ENCODE results near the gene IRF5. TPM values are rescaled to one million over a fixed set of nuclear protein-coding genes. Genes with fewer than 3 reads are reported as not detected.

IRF5 gene
- total RNA-seq, 1 donor from 2014 or later = 29.4 TPM

DNA sequence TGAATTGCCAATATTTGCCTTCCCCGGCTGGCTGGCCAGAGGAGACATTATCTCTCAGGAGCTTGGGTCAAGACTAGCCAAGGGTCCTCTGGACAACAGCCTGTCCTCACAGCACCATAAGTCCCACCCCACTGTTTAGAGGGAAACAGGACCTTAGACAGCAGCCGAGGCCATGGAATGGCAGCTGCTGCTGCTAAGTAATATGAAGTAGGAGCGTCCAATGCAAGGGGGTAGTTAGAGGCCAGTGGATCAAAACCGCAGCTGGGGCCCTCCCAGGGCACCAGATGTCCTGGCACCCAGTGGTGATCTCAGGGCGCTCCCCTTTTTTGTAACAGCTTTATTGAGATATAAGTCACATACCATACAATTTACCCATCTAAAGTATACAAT is 14.3 kb upstream of the IRF5 start:
- intact Hi-C loops (cut with DNase I) = no loop called here
- Histone ChIP-seq H3K27ac (no peak overlapping the region), H3K4me1 (no peaks in the 10 kb centered on the region), H3K36me3 (no peaks in the 10 kb centered on the region), H3K4me3 (no peak overlapping the region), H3K9me3 (no peaks in the 10 kb centered on the region), H3K27me3 (peaks cover 3% of the 10 kb centered on the region)
- DNase-seq (peak; percentile 12), ATAC-seq (no peak)
- TF ChIP-seq, protein P1, sequence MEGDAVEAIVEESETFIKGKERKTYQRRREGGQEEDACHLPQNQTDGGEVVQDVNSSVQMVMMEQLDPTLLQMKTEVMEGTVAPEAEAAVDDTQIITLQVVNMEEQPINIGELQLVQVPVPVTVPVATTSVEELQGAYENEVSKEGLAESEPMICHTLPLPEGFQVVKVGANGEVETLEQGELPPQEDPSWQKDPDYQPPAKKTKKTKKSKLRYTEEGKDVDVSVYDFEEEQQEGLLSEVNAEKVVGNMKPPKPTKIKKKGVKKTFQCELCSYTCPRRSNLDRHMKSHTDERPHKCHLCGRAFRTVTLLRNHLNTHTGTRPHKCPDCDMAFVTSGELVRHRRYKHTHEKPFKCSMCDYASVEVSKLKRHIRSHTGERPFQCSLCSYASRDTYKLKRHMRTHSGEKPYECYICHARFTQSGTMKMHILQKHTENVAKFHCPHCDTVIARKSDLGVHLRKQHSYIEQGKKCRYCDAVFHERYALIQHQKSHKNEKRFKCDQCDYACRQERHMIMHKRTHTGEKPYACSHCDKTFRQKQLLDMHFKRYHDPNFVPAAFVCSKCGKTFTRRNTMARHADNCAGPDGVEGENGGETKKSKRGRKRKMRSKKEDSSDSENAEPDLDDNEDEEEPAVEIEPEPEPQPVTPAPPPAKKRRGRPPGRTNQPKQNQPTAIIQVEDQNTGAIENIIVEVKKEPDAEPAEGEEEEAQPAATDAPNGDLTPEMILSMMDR (IDR thresholded peaks at IDR 0.05) = no peak

DNA sequence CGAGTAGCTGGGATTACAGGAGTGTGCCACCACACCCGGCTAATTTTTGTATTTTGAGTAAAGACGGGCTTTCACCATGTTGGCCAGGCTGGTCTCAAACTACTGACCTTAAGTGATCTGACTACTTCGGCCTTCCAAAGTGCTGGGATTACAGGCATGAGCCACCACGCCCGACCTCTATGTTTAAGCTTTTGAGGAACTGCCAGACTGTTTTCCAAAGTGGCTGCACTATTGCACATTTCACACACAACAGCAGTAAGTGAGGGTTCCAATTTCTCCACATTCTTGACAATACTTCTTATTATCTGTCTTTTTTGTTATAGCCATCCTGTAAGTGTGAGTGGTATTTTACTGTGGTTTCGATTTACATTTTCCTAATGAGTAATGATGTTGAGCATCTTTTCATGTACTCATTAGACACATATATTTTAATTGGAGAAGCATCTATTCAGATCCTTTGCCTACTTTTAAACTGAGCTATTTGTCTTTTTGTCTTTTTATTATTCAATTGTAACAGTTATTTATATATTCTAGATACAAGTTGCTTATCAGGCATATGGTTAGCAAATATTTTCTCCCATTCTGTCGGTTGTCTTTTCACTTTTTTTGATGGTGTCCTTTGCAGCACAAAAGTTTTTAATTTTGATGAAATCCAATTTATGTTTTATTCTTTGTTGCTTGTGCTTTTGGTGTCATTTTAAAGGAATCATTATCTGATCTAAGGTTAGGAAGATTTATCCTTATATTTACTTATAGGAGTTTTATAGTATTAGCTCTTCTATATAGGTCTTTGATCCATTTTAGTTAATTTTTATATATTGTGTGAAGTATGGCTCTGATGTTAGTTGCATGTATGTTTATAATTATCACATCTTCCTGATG is 12.8 kb upstream of the IRF5 start:
- Histone ChIP-seq H3K9me3 (no peaks in the 10 kb centered on the region), H3K4me3 (no peak overlapping the region), H3K4me1 (no peaks in the 10 kb centered on the region), H3K27me3 (no peaks in the 10 kb centered on the region), H3K36me3 (no peaks in the 10 kb centered on the region), H3K27ac (no peak overlapping the region)
- DNase-seq (peak; percentile 19), ATAC-seq (no peak)
- TF ChIP-seq, protein P1 (IDR thresholded peaks at IDR 0.05) = no peak
- intact Hi-C loops (cut with DNase I) = no loop called here

GRCh38 chr7:128928159-128928813 is 9.4 kb upstream of the IRF5 start:
- no peak for ATAC-seq
- no peaks in the 10 kb centered on the region for H3K27me3 ChIP-seq
- H3K9me3 ChIP-seq = no peaks in the 10 kb centered on the region
- H3K36me3 ChIP-seq = no peaks in the 10 kb centered on the region
- DNase-seq = no peak
- H3K4me3 ChIP-seq = no peak overlapping the region
- peaks cover 3% of the 10 kb centered on the region for H3K4me1 ChIP-seq
- intact Hi-C loops (cut with DNase I) = no loop called here
- TF ChIP-seq, protein P1 (IDR thresholded peaks at IDR 0.05) = no peak
- no peak overlapping the region for H3K27ac ChIP-seq

DNA sequence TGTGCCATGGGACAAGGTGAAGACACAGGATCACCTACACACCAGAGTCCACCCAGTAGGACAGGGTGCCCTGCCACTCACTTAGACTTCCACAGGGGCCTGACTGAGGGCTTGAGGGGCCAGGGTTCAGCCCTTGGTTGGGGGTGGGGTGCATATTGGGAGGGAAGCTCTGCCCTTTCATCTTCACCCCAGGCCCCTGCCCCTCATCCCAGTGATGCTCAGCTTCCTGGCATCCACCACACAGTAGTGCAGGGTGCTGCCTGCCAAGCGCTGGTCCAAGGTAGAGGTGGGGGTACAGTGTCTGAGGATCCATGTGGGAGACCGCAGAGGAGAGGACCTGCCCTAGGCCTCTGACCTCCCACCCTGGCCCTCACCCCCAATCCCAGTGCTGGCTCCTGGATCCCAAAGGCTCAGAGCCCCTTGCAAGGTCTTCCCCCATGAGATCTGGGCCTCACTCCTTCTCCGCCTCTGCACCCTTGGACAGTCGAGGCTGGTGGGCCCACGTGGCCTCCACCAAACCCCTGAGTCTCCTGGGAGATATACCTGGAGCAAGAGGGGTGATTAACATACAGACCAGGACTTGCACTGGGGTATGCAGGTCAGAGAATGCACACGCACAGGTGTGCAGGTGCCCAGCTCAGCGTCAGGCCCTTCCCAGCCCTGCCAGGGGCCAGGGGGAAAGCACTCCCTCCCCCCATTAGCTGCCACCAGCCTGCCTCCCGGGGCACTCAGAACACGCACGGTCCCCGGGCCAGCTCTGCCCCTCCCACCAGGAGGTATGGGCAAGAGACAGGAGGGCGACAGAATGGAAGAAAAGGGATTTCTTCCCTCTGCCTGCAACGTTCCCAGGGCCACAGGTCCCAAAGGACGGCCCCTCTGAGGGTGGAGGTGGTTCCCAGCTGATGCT is 8.6 kb upstream of the IRF5 start:
- DNase-seq = peak; percentile 46
- H3K36me3 ChIP-seq = no peaks in the 10 kb centered on the region
- H3K4me3 ChIP-seq = no peak overlapping the region
- H3K4me1 ChIP-seq = peaks cover 3% of the 10 kb centered on the region
- no peak overlapping the region for H3K27ac ChIP-seq
- TF ChIP-seq, protein P1 (IDR thresholded peaks at IDR 0.05) = no peak
- no peaks in the 10 kb centered on the region for H3K9me3 ChIP-seq
- ATAC-seq = no peak
- intact Hi-C loops (cut with DNase I) = no loop called here
- H3K27me3 ChIP-seq = no peaks in the 10 kb centered on the region

GRCh38 chr7:128931190-128931798 is 6.4 kb upstream of the IRF5 start:
- no peak for ATAC-seq

More at GRCh38 chr7:128931190-128931798, 6.4 kb upstream of the IRF5 start:
- no peaks in the 10 kb centered on the region for H3K27me3 ChIP-seq
- no peak overlapping the region for H3K27ac ChIP-seq
- no peaks in the 10 kb centered on the region for H3K36me3 ChIP-seq
- intact Hi-C loops (cut with DNase I) = no loop called here
- H3K4me1 ChIP-seq = peaks cover 3% of the 10 kb centered on the region
- DNase-seq = peak; percentile 59
- TF ChIP-seq, protein P1 (IDR thresholded peaks at IDR 0.05) = no peak
- no peak overlapping the region for H3K4me3 ChIP-seq
- H3K9me3 ChIP-seq = no peaks in the 10 kb centered on the region

Measured in upper lobe of right lung (tissue), 1 donor.